Keratinocyte (primary cell): ENCODE results near the gene ZNF786. TPM values are rescaled to one million over a fixed set of nuclear protein-coding genes. Genes with fewer than 3 reads are reported as not detected.
A peak's percentile ranks its signal among the peaks of the same experiment; 100 is the strongest.

ENCODE experiments used
- DNase-seq: peaks from one replicate; pipeline ENCODE4 v3.0.0-alpha.2; 2011; ENCODE audit warnings: low read depth, missing footprints, low spot score
- FAIRE-seq: peaks from 2 replicates; lab custom pipeline; 2011; peaks lifted over from hg19 to GRCh38; lab: Jason Lieb, UNC
- H2AFZ ChIP-seq: 2 replicates; pipeline ENCODE4 v1.6.0; 2012; ENCODE audit warnings: low read length, control low read depth, inconsistent platforms; ENCODE audit not compliant: control insufficient read depth
- H3K27ac ChIP-seq: 2 replicates; pipeline ENCODE4 v1.5.1; 2011; ENCODE audit warnings: low read length; ENCODE audit not compliant: control insufficient read depth, insufficient read depth
- H3K27me3 ChIP-seq: 3 replicates; pipeline ENCODE4 v1.6.0; 2011; ENCODE audit warnings: low read length; ENCODE audit not compliant: control insufficient read depth, insufficient read depth; ENCODE audit errors: extremely low read depth
- H3K36me3 ChIP-seq, 2 experiments: 2 replicates in 1 of 2; 3 replicates in 1 of 2; pipeline ENCODE4 v1.5.1; 2011; ENCODE audit warnings: low read length in 2 of 2, mild to moderate bottlenecking in 1 of 2; ENCODE audit not compliant: control insufficient read depth in 2 of 2, insufficient read depth in 2 of 2; ENCODE audit errors: extremely low read depth in 1 of 2
- H3K4me1 ChIP-seq: 3 replicates; pipeline ENCODE4 v1.5.1; 2011; ENCODE audit warnings: low read length; ENCODE audit not compliant: control insufficient read depth, insufficient read depth; ENCODE audit errors: extremely low read depth
- H3K4me2 ChIP-seq: 3 replicates; pipeline ENCODE4 v1.6.0; 2011; ENCODE audit warnings: low read depth, low read length; ENCODE audit not compliant: control insufficient read depth, insufficient read depth; ENCODE audit errors: extremely low read depth
- H3K4me3 ChIP-seq, 3 experiments: fragments of 200-600 bp in 1 of 3; sonication (generic) in 1 of 3; 2 replicates in 2 of 3; 3 replicates in 1 of 3; pipeline ENCODE4 v1.5.1; 2011 to 2016; ENCODE audit warnings: low read length in 3 of 3, mild to moderate bottlenecking in 3 of 3, control low read depth in 2 of 3, inconsistent platforms in 1 of 3, low read depth in 1 of 3, mixed read lengths in 1 of 3, mixed run types in 1 of 3, moderate library complexity in 1 of 3; ENCODE audit not compliant: control insufficient read depth in 2 of 3, insufficient read depth in 2 of 3; ENCODE audit errors: extremely low read depth in 1 of 3
- H3K79me2 ChIP-seq: 2 replicates; pipeline ENCODE4 v1.6.0; 2012; ENCODE audit warnings: low read length; ENCODE audit not compliant: control insufficient read depth, insufficient read depth
- H3K9ac ChIP-seq: 3 replicates; pipeline ENCODE4 v1.6.0; 2011; ENCODE audit warnings: low read length; ENCODE audit not compliant: control insufficient read depth, insufficient read depth; ENCODE audit errors: extremely low read depth
- H3K9me1 ChIP-seq: 3 replicates; pipeline ENCODE4 v1.6.0; 2011; ENCODE audit warnings: low read length; ENCODE audit not compliant: control insufficient read depth, insufficient read depth; ENCODE audit errors: extremely low read depth
- H3K9me3 ChIP-seq: 2 replicates; pipeline ENCODE4 v1.5.1; 2012; ENCODE audit warnings: low read depth, low read length; ENCODE audit not compliant: control insufficient read depth
- H4K20me1 ChIP-seq: 3 replicates; pipeline ENCODE4 v1.6.0; 2011; ENCODE audit warnings: low read length; ENCODE audit not compliant: control insufficient read depth, insufficient read depth; ENCODE audit errors: extremely low read depth
- EZH2 ChIP-seq: IDR thresholded peaks from one replicate; pipeline ENCODE4 v1.6.1; 2012; ENCODE audit warnings: inconsistent platforms, mild to moderate bottlenecking, low read length, moderate library complexity
- dilution Hi-C: fragments of 300-500 bp; cut with MboI; formaldehyde crosslinking; loops from one replicate; pipeline ENCODE4 v1.7.0; 2020; ENCODE audit warnings: low sequenced_read_pairs; ENCODE audit not compliant: extremely low pct_ligation_motif_present
- polyA plus RNA-seq, 5 experiments: library from polyadenylated mRNA; depleted of rRNA in 3 of 5; stranded (reverse) in 3 of 5; stranded (forward) in 1 of 5; unstranded in 1 of 5; fragments of >200 nt; gene quantifications; 1 replicate in 1 of 5; 2 replicates in 3 of 5; 3 replicates in 1 of 5; pipeline versions ENCODE4 v1.2.1 to v1.2.3, GENCODE V29; 2011 to 2012; ENCODE audit warnings: missing spikeins in 2 of 5, low read depth in 1 of 5, low replicate concordance in 1 of 5
- TF ChIP-seq, protein P1 (sequence below), 3 experiments: IDR thresholded peaks in 1 of 3; conservative IDR thresholded peaks in 1 of 3; optimal IDR thresholded peaks in 1 of 3; 2 replicates in 2 of 3; 3 replicates in 1 of 3; pipeline versions ENCODE3 to v1.5.1; 2011; ENCODE audit warnings: low read length in 3 of 3, mild to moderate bottlenecking in 3 of 3, moderate library complexity in 2 of 3, control low read depth in 1 of 3, inconsistent platforms in 1 of 3; ENCODE audit not compliant: insufficient read depth in 2 of 3; ENCODE audit errors: extremely low read depth in 1 of 3

Gene ZNF786
- polyA plus RNA-seq, 1 donor (not counting 4 experiments of a cell fraction or from before 2014, with no cell fraction given) = 2.8 TPM

DNA sequence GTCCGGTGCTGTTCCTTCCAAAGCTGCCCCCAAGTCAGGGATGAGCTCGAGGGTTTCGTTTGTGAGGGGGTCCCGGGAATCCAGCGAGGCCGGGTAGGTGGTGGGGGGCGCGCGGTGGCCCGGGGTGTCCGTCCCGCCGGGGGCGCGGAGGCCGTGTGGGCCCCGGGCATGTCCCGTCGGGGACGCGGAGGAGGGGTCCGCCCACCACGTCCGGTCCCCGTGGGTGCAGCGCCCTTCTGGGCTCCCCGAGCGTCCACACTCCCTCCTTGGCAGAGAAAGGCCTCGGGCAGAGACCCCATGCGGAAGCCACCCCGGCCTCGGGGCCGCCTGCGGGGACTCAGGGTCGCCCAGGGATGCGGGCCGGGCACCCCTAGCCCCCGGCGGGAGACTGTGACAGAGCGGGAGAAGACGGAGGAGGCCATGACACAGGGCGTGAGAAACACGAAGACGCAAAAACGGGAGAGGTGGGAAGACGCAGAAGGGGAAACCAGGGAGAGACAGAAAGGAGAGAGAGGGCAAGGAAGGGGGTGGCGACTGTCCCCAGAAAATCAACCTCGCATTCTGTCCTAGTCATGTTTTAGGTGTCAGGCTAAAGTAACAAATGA lies 36.2 kb upstream of the ZNF786 start:
- dilution Hi-C loops = no loop called here
- Histone ChIP-seq H3K27ac (peak overlapping the region; percentile 97), H3K9ac (peak overlapping the region; percentile 97), H2AFZ (peak overlapping the region; percentile 95), H3K4me2 (peak overlapping the region; percentile 84), H3K27me3 (no peaks in the 10 kb centered on the region), H3K9me3 (peaks cover 5% of the 10 kb centered on the region), H4K20me1 (no peaks in the 10 kb centered on the region), H3K4me1 (peaks cover 14% of the 10 kb centered on the region), H3K79me2 (peaks cover 29% of the 10 kb centered on the region), H3K4me3 (peak overlapping the region; percentile 93 to 99 (median 99)), H3K36me3 (peaks cover 7 to 8% of the 10 kb centered on the region in 2 experiments), H3K9me1 (no peaks in the 10 kb centered on the region)
- FAIRE-seq = no peak
- DNase-seq = no peak
- no peak for TF ChIP-seq EZH2
- TF ChIP-seq, protein P1, sequence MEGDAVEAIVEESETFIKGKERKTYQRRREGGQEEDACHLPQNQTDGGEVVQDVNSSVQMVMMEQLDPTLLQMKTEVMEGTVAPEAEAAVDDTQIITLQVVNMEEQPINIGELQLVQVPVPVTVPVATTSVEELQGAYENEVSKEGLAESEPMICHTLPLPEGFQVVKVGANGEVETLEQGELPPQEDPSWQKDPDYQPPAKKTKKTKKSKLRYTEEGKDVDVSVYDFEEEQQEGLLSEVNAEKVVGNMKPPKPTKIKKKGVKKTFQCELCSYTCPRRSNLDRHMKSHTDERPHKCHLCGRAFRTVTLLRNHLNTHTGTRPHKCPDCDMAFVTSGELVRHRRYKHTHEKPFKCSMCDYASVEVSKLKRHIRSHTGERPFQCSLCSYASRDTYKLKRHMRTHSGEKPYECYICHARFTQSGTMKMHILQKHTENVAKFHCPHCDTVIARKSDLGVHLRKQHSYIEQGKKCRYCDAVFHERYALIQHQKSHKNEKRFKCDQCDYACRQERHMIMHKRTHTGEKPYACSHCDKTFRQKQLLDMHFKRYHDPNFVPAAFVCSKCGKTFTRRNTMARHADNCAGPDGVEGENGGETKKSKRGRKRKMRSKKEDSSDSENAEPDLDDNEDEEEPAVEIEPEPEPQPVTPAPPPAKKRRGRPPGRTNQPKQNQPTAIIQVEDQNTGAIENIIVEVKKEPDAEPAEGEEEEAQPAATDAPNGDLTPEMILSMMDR (optimal IDR thresholded peaks at IDR 0.05 in 1 of 3, IDR thresholded peaks at IDR 0.05 in 1 of 3, conservative IDR thresholded peaks at IDR 0.05 in 1 of 3; ENCODE audit: extremely low read depth in 1 of 3, insufficient read depth in 2 of 3, low read length in 3 of 3) = no peak

DNA sequence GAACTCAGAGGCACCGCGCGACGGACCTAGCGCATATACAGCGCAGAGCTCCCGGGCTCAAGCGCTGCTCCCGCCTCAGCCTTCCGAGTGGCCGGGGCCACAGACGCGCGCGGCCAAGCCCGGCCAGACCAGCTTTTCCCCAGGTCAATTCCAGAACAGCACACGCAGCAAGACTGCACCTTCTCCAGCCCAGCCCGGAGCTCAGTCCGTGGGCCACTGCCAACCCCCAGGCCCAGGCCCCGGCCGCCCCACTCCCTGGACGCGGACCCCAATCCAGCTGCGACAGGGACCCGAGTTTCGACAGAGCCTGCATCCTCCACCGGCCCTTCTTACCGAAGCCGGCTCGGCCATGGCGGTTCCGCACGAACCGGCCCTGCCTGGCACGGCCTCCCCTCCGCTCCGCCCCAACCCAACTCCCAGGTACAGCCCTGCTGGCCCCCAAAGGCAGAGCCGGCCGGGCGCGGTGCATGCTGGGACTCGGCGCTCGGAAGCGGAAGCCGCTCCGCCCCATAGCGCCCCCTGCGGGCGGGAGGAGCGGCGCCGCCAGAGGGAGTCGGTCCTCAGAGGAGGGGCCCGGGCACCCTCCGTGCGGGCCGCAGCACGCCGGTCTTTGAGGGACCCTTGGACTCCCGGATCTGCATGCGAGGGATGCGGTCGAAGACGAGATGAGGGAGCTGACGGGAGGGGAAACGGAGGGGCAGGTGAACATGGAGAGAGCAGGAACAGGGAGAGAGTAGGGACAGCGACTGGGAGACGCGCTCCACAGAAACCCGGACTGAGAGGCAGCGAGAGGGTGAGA lies 35.5 kb upstream of the ZNF786 start, which contains the start of gene ZNF425:
TSS of gene ZNF425 (minus strand) at position 462 of the 799 bp plus-strand sequence. CDS start at position 351, 111 bp downstream.
- Histone ChIP-seq H3K4me1 (peaks cover 14% of the 10 kb centered on the region), H2AFZ (peak within 1 kb of the TSS; percentile 95), H4K20me1 (no peaks in the 10 kb centered on the region), H3K9me1 (no peaks in the 10 kb centered on the region), H3K9ac (peak within 1 kb of the TSS; percentile 97), H3K27ac (peak within 1 kb of the TSS; percentile 97), H3K27me3 (no peaks in the 10 kb centered on the region), H3K4me2 (peak within 1 kb of the TSS; percentile 94), H3K36me3 (peaks cover 7 to 8% of the 10 kb centered on the region in 2 experiments), H3K9me3 (peaks cover 5% of the 10 kb centered on the region), H3K4me3 (peak within 1 kb of the TSS; percentile 93 to 99 (median 99)), H3K79me2 (peaks cover 29% of the 10 kb centered on the region)
- TF ChIP-seq, protein P1 (optimal IDR thresholded peaks at IDR 0.05 in 1 of 3, IDR thresholded peaks at IDR 0.05 in 1 of 3, conservative IDR thresholded peaks at IDR 0.05 in 1 of 3; ENCODE audit: extremely low read depth in 1 of 3, insufficient read depth in 2 of 3, low read length in 3 of 3) = peak; percentile 67 to 94 (median 86)
- TF ChIP-seq EZH2 = no peak
- dilution Hi-C loops = no loop called here
- FAIRE-seq (no peak), DNase-seq (no peak)
